Upper lobe of left lung (tissue), 6 donors: ENCODE measurements around the gene PLXNA2. TPM values are rescaled to one million over a fixed set of nuclear protein-coding genes. Genes with fewer than 3 reads are reported as not detected.

ENCODE experiments used
- ATAC-seq, 2 donors: fragments of 200-7000 bp; cut with Tn5 transposase; one replicate each; pipeline ENCODE4 v1.9.1; 2022; ENCODE audit warnings: mild to moderate bottlenecking in 2 of 2, moderate library complexity in 2 of 2; ENCODE audit not compliant: low FRiP score in 2 of 2
- DNase-seq, 2 donors: peaks; one replicate each; pipeline ENCODE4 v3.0.0-alpha.2; 2019 to 2020
- H3K27ac ChIP-seq, 4 donors: fragments of 200-600 bp; sonication (generic); one replicate each; pipeline ENCODE4 v1.5.1; 2016 to 2019
- H3K27me3 ChIP-seq, 4 donors: fragments of 200-600 bp; sonication (generic); one replicate each; pipeline ENCODE4 v1.5.1; 2017 to 2019
- H3K36me3 ChIP-seq, 4 donors: fragments of 200-600 bp; sonication (generic); one replicate each; pipeline ENCODE4 v1.5.1; 2016 to 2019
- H3K4me1 ChIP-seq, 4 donors: fragments of 200-600 bp; sonication (generic); one replicate each; pipeline ENCODE4 v1.5.1; 2018 to 2019
- H3K4me3 ChIP-seq, 4 donors: fragments of 200-600 bp; sonication (generic); one replicate each; pipeline ENCODE4 v1.5.1; 2017 to 2019; ENCODE audit warnings: mild to moderate bottlenecking in 2 of 4, moderate library complexity in 1 of 4
- H3K9me3 ChIP-seq, 4 donors: fragments of 200-600 bp; sonication (generic); one replicate each; pipeline ENCODE4 v1.5.1; 2018 to 2019
- EP300 ChIP-seq, 4 donors: sonication (generic); formaldehyde crosslinking; IDR thresholded peaks; one replicate each; pipeline ENCODE4 v1.5.1; 2017; ENCODE audit warnings: antibody characterized with exemption in 4 of 4, control low read depth in 2 of 4
- POLR2A ChIP-seq, 4 donors: fragments of 450-650 bp; IDR thresholded peaks; one replicate each; pipeline ENCODE4 v1.5.1; 2016 to 2017; ENCODE audit warnings: antibody characterized with exemption in 4 of 4, mild to moderate bottlenecking in 2 of 4
- POLR2AphosphoS5 ChIP-seq, 2 donors: sonication (generic); formaldehyde crosslinking; IDR thresholded peaks; one replicate each; pipeline ENCODE4 v1.5.1; 2017; ENCODE audit warnings: antibody characterized with exemption in 2 of 2
- WGBS, 2 donors: methylation state at CpG; one replicate each; pipeline ENCODE4 v1.1.5; 2017 to 2018; 5-methylcytosine and 5-hydroxymethylcytosine counted together
- total RNA-seq, 6 donors: library from RNA; depleted of rRNA in 4 of 6; stranded (reverse); fragments of >200 nt in 4 of 6; gene quantifications; one replicate each; pipeline versions ENCODE4 v1.1.0 to v1.2.1, GENCODE V29; 2016 to 2021
- TF ChIP-seq, protein P1 (sequence below), 6 experiments: fragments of 450-650 bp in 4 of 6; fragments of 200-600 bp in 2 of 6; sonication (generic) in 2 of 6; IDR thresholded peaks; one replicate each; pipeline ENCODE4 v1.5.1; 2016 to 2019; ENCODE audit warnings: antibody characterized with exemption in 6 of 6
- donor health status: DM: no; HTN: no; CAD: no; lungs with moderate emphysema.
- donor health status: DM: no; HTN: yes; CAD: no; lungs with severe emphysema.

Gene PLXNA2
- total RNA-seq, 6 donors from 2014 or later, result 77.5 to 150 (median 101) TPM

DNA sequence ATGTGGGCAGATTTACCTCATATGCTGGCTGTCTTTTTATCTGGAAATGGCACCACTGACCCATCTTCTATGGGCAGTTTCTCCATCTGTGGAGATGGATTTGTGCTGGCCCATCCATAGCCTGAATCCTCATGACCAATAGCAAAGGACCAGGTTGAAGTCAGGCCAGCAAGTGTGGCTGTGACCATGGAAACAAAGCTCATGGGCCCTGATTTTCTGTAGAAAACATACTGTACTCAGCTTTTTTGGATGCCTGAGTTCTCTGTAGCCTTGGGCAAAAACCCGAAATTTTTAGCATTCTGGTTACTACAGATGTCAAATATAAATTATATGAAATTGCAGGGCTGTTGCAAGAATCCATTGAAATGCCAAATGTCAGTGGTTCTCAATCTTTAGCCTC lies 155.0 kb downstream of the PLXNA2 start:
- H3K9me3 ChIP-seq, result no peaks in the 10 kb centered on the region
- peaks cover 7 to 21% (median 9%) of the 10 kb centered on the region in 4 donors for H3K4me1 ChIP-seq
- ATAC-seq (no peak), DNase-seq (no peak)
- H3K36me3 ChIP-seq, result peaks cover 0 to 83% (median 35%) of the 10 kb centered on the region in 4 donors
- no peaks in the 10 kb centered on the region for H3K27me3 ChIP-seq
- TF ChIP-seq, protein P1, sequence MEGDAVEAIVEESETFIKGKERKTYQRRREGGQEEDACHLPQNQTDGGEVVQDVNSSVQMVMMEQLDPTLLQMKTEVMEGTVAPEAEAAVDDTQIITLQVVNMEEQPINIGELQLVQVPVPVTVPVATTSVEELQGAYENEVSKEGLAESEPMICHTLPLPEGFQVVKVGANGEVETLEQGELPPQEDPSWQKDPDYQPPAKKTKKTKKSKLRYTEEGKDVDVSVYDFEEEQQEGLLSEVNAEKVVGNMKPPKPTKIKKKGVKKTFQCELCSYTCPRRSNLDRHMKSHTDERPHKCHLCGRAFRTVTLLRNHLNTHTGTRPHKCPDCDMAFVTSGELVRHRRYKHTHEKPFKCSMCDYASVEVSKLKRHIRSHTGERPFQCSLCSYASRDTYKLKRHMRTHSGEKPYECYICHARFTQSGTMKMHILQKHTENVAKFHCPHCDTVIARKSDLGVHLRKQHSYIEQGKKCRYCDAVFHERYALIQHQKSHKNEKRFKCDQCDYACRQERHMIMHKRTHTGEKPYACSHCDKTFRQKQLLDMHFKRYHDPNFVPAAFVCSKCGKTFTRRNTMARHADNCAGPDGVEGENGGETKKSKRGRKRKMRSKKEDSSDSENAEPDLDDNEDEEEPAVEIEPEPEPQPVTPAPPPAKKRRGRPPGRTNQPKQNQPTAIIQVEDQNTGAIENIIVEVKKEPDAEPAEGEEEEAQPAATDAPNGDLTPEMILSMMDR (IDR thresholded peaks at IDR 0.05), result no peak
- no peak for TF ChIP-seq POLR2A (IDR thresholded peaks at IDR 0.05)
- no peak for TF ChIP-seq EP300 (IDR thresholded peaks at IDR 0.05)
- TF ChIP-seq POLR2AphosphoS5 (IDR thresholded peaks at IDR 0.05), result no peak
- WGBS, 2 donors, result 63 to 84% methylated on average over 1 of the region's 1 CpG
- H3K27ac ChIP-seq, result no peak overlapping the region
- H3K4me3 ChIP-seq, result no peak overlapping the region

DNA sequence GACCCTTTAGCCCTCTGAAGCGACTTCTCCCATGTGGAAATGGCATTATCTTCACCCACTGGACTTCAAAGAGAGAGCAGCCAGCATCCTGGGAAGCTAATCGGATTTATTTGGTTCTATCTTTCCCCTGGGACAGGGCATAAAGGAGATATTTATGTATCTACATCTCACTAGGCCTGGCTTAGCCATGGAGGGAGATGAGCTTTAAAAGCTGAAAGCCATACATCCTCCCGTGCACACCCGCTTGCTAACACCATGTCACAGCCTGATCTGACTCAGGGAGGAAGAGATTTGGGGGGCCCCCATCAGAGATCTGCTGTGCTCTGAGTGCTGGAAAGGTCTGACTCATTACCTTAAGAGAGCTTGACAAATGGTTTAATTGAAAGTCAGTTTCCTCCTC lies 155.9 kb downstream of the PLXNA2 start:
- WGBS, 2 donors, result 84 to 94% methylated on average over 4 of the region's 4 CpGs

DNA sequence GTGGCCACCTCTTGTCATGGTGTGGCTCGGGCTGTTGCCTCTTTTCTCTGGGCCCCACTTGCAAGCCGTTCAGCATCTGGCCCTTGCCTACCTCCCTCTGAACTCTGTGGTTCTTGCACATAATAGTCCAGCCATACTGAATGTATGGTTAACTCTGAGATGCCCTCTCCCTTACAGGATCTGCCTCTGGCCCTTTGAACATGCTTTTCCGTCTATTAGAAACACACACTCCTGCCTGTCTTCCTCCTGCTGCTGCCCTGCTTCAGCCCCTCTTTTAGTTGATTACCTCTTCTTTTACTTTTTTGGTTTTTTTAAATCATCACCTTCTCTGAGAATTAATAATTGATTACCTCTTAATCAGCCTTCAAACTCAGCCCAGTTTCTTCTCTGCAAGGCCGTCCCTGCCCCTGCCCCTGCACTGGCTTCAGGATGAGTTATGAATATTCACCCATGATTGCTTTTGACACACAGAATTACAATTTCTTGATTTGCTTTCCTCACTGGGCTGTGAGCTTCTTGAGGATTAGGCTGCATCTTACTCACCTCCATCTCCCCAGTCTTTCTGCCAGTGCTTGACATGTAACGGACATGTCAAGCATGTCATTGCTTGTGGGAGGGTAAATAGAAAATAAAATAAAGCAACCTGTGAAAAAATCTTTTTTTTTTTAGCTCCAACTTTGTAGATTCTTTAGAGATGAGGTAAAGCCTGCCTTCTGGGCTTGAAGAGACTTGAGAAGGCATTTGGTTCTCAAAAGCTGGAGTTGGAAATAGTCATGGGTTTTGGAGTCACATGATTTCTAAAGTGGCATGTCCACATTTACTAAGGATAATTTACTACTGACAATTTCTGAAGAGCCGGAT lies 158.3 kb downstream of the PLXNA2 start:
- DNase-seq (no peak), ATAC-seq (no peak)
- no peak overlapping the region for H3K4me3 ChIP-seq
- TF ChIP-seq POLR2AphosphoS5 (IDR thresholded peaks at IDR 0.05), result no peak
- TF ChIP-seq, protein P1 (IDR thresholded peaks at IDR 0.05), result no peak
- TF ChIP-seq EP300 (IDR thresholded peaks at IDR 0.05), result no peak
- peaks cover 7 to 21% (median 9%) of the 10 kb centered on the region in 4 donors for H3K4me1 ChIP-seq
- no peaks in the 10 kb centered on the region for H3K9me3 ChIP-seq
- H3K27me3 ChIP-seq, result no peaks in the 10 kb centered on the region
- H3K36me3 ChIP-seq, result peaks cover 2 to 86% (median 46%) of the 10 kb centered on the region in 4 donors
- H3K27ac ChIP-seq, result peak overlapping the region; percentile 9 to 58 (median 50)
- WGBS, 2 donors, result 76 to 85% methylated on average over 6 of the region's 6 CpGs

More for the DNA sequence above, 155.9 kb downstream of the PLXNA2 start:
- Histone ChIP-seq H3K9me3 (no peaks in the 10 kb centered on the region), H3K27ac (no peak overlapping the region), H3K4me3 (no peak overlapping the region), H3K27me3 (no peaks in the 10 kb centered on the region), H3K4me1 (peaks cover 7 to 21% (median 9%) of the 10 kb centered on the region in 4 donors), H3K36me3 (peaks cover 0 to 83% (median 41%) of the 10 kb centered on the region in 4 donors)
- ATAC-seq (no peak), DNase-seq (no peak)
- TF ChIP-seq, protein P1 (IDR thresholded peaks at IDR 0.05), result no peak
- TF ChIP-seq POLR2AphosphoS5 (IDR thresholded peaks at IDR 0.05), result no peak
- no peak for TF ChIP-seq POLR2A (IDR thresholded peaks at IDR 0.05)
- TF ChIP-seq EP300 (IDR thresholded peaks at IDR 0.05), result no peak

DNA sequence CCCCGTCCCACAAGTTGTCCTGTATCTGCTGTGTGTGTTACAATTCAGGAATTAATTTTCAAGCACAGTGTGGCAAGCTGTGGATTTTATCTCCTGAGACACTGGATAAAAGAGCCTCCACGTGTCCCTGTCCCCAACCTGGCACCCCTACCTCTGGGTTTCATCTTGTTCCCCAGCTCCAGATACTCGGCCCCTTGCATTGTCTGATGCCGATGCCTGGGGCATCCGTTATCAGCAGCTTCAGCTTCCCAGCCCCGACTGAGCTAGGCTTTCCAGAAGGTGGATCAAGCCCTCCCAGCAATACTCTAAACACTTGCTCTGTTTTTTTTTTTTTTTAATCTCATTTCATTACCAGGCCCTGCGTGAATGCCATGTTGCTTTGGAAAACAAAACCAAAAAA lies 159.4 kb downstream of the PLXNA2 start:
- H3K4me1 ChIP-seq, result peaks cover 7 to 12% (median 9%) of the 10 kb centered on the region in 4 donors
- H3K36me3 ChIP-seq, result peaks cover 5 to 86% (median 42%) of the 10 kb centered on the region in 4 donors
- TF ChIP-seq POLR2A (IDR thresholded peaks at IDR 0.05) (no peak), POLR2AphosphoS5 (IDR thresholded peaks at IDR 0.05) (no peak), EP300 (IDR thresholded peaks at IDR 0.05) (no peak)
- TF ChIP-seq, protein P1 (IDR thresholded peaks at IDR 0.05), result no peak
- no peak overlapping the region for H3K4me3 ChIP-seq
- H3K9me3 ChIP-seq, result no peaks in the 10 kb centered on the region
- H3K27ac ChIP-seq, result no peak overlapping the region
- WGBS, 2 donors, result 87 to 89% methylated on average over 7 of the region's 7 CpGs
- no peak for ATAC-seq
- no peaks in the 10 kb centered on the region for H3K27me3 ChIP-seq
- no peak for DNase-seq
